GM18873 (cell line): ENCODE results near the gene REPS1.
"Not testable (repeated sequence)": the region's sequence is repeated elsewhere in the genome, so short reads cannot be mapped to it uniquely, and the experiment has no call there.

Experiments used
- ATAC-seq: cut with Tn5 transposase; IDR thresholded peaks from one replicate; pipeline ENCODE4 v1.9.1; 2021; ENCODE audit warnings: mild to moderate bottlenecking, moderate library complexity, moderate number of reproducible peaks; ENCODE audit not compliant: unreplicated experiment, low FRiP score

The REPS1 gene

DNA sequence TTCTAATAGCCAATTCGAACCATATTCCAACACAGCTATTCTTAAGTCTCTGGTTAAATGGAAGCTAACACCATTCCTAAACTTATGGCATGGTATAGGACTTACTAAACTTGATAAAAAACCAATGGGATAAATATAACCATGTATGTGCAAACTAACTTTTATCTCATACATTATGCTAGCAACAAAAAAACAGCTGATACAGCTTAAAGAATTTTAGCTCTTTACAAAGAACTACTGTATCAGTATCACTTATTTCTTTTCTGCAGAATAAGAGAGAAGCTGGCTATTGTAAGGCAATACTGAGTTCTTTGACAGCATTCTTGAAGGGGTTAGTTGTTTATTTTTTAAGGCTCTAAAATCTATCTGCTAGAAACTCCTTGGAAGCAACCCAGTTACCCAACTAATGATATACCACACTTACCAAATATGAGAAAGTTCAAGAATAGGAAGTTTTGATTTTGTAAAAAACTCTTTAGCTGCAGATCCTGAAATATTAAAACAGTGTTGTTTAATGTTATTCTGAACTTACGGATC is 44.9 kb downstream of the REPS1 start:
- ATAC-seq, result no peak

DNA sequence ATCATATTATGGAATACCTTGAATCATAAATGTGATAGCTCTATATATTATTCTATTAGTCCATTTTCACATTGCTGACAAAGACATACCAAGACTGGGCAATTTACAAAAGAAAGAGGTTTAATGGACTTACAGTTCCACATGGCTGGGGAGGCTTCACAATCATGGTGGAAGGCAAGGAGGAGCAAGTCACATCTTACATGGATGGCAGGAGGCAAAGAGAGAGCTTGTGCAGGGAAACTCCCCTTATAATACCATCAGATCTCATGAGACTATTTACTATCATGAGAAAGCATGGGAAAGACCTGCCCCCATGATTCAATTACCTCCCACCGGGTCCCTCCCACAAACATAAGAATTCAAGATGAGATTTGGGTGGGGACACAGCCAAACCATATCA is 51.2 kb downstream of the REPS1 start:
- not testable (repeated sequence) for ATAC-seq

DNA sequence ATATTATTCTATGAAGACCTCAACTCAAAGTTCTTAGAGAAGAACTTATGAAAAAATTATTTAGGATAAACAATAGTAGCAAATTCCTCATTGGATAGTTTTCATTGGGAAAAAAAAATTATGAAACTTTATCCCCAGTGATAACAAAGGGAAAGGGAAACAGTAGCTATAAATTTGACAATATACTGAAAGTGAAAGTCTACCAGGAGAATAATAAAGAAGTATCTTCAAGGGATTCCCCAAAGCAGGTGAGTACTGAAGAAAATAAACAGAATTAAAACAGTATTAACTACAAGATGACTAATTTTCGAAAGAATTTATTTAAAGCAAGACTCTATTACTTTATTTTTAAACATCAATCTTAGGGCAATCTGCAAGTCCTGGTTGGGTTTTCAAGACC is 56.4 kb downstream of the REPS1 start:
- ATAC-seq, result no peak

DNA sequence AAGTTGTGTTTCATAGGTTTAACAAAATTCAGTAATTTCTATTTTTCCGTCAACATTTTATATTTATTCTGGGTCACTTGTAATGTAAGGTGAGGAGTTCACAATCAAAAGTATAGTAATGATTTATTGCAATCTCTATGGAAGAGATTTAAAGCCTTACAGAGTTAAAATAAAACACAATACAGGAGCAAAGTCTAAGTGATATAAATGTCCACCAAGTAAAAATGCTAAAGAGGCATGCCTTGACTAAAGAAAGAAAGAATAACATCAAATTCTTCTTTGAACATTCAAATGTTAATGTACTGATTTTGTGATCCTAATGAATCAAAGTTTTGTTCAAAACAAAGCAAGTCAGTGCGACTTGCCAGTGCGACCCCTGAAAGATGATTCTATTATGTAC is 61.5 kb downstream of the REPS1 start:
- ATAC-seq, result no peak

DNA sequence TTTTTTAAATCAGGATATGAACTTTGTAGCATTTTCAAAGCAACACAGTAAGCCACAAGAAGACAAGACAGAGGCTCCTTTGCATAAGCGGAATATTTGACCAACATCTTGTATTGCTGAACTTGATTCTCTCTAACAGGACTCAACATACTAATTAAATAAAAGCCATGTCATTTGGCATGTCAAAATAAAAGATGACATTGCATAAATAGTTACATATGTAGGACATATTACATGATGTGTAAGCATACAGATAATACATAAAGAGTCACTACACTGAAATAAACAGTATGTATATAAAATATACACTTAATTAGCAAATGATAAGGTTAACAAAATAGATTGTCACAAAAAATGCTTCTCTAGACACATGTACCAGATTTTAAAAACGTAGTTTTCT is 62.2 kb downstream of the REPS1 start:
- no peak for ATAC-seq

DNA sequence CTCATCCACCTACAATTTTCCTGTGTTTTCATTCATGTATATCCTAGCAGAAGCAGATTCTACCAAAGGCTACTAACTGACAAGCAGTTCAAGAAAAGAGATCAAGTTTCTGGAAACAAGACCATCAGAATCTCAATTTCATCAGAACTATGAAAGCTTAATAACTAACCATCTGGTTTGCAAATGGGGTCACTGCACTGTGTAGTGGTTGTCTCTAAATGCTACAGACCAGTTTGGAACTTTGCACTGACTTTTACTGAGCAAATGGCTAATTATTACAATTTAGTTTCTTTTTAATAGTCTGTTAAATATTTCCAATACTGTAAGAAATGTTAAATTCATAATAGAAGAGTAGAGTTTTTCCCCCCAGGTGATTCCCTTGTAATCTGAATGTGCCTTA is 64.5 kb downstream of the REPS1 start:
- no peak for ATAC-seq

DNA sequence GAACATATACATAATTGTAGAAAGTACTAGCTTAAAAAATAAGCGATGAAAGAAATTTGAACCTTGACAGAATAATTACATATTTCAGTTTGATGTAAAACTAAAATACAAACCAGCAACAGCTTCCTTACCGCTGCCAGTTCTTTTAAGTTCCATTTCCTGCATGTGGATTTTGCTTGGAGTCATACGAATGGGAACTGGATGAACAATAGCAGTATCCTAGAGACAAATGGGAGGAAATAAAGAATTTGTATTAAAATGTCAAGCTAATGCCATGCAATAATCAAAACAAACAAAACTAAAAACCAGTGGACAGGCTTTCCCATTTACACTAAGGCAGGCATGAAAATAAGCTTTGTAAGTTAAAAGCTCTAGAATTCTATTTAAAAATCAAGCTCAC is 67.1 kb downstream of the REPS1 start:
- ATAC-seq, result no peak

DNA sequence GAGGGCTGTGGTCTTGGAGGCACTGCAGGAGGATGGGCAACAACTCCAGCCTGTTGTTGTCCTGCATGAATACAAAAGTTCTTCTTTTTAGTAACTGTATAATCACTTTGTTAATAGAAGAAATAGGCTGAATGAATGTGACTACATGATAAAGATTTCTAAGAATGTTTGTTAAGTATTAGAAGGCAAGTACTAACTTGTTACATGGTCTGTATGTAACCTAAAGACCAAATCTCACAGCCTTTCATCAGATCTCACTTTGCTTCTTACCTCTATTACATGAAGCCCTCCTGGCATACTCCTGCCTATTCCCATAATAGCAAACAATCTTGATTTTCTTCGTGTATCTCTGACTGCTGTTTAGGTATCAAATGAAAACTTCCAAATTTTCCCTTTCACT is 73.4 kb downstream of the REPS1 start:
- ATAC-seq, result no peak

DNA sequence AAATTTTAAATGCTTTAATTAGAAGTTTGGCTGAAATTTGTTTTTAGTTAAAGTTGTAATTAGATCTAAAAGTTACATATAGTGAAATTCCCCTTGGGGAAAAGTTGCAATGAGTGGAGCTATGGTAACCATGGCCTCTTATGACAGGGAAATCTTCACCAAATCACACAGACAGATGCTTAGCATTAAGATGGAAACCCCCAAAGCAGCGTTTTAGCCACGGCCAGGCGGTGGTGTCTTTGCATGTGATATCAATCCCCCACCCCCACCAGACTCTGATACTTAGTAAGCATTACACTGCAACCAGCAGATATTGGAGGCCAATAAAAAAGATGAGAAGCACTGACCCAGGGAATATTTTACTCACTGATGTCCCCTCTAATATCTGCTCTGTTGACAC is 75.7 kb downstream of the REPS1 start:
- ATAC-seq, result no peak

DNA sequence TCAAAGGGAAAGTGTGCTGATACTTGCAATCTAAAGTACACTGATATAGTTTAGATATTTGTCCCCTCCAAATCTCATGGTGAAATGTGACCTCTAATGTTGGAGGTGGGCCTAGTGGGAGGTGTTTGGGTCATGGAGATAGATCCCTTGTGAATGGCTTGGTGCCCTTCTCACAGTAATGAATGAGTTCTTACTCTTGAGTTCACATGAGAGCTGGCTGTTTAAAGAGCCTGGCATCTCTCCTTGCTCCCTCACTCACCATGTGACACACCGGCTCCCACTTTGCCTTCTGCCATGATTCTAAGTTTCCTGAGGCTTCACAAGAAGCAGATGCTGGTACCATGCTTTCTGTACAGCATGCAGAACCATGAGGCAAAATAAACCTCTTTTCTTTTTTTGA is 78.1 kb downstream of the REPS1 start:
- ATAC-seq, result no peak

DNA sequence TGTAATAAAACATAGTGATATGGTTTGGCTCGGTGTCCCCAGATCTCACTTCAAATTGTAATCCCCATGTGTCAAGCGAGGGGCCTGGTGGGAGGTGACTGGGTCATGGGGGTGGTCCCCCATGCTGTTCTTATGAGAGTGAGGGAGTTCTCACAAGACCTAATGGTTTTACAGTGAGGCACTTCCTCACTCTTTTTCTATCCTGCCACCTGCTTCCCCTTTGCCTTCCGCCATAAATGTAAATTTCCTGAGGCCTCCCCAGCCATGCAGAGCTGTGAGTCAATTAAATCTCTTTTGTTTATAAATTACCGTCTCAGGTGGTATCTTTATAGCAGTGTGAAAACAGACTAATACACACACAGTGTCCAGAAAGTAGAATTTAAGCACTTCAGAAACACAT is 78.5 kb downstream of the REPS1 start:
- no peak for ATAC-seq

DNA sequence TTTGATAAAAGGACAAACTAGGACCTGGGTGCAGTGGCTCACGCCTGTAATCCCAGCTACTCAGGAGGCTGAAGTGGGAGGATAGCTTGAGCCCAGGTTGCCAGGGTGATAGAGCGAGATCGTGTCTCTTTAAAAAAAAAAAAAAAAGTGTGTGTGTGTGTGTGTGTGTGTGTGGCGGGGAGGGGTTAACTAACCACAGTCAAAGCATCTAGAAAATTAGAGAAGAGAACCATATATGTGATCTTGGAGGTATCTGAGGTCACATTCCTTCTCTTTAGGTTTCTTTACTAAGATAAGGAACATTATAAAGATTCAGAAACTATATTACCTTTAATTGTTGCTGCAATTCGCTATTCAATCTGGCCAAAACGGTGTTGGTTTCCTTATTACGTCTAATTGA is 80.9 kb downstream of the REPS1 start:
- no peak for ATAC-seq

DNA sequence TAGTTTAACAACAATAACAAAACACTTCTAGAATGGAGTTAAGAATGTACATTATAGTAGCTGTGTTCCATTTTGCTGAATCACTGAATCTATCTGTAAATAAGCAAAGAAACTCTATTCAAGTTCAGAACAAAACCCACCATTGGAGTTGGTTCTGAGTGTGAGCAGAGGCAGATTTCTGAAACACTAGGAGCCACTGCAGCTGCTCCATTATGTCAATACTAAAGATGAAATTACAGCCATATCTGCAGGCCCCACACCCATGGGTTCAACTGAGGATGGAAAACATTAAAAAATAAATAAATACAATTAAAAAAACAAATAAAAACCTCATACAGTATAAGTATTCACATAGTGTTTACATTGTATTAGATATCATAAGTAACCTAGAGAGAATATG is 91.0 kb downstream of the REPS1 start:
- no peak for ATAC-seq

DNA sequence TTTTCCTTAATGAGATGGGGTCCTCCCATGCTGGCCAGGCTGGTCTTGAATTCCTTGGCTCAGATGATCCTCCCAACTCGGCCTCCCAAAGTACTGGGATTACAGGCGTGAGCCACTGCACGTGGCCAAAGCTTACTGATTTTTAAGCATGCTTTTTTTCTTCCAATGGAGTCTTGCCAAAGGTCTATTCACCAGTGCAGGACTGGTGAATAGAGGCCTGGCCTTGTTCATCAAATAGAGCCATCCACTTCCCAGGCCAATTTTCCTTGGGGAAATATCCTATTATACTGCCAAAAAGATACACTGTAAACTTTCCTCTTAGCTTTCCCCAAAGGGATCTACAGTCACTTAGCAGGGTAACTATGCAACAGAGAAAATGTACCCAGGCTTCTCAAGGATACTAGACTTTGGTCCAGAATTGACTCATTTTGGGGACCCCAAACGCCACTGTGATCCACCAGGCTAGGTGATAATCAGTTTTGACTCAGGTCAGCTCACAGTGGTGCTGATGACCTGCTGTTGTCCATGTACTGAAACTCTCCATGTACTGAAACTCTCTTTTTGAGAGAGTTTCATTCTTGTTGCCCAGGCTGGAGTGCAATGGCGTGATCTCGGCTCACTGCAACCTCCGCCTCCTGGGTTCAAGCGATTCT is 91.8 kb downstream of the REPS1 start:
- no peak for ATAC-seq

DNA sequence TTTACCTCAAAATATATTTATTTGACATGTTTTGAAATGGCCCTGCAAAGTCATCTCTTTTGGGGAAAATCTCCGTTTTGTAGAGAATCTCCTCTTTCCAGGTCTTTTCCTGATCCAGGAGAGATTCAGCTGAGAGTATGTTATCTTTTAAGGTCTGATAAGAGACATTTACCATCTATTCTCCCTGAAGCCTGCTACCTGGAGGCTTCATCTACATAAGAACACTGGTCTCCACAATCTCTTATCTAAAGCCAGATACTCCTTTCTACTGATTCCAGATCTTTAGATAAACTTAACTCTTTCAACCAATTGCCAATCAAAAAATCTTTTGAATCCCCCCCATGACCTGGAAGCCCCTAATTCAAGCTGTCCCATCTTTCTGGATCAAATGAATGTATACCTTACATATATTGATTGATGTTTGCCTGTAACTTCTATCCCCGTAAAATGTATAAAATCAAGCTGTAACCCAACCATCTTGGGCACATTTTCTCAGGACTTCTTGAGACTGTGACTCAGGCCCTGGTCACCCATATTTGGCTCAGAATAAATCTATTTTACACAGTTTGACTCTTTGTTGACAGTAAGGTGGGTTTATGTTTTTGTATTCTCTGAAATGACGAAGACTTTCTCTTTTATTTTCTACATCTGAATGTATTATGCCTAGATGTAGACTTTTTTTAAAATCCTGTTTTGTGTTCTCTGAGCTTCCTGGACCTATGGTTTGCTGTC is 96.6 kb downstream of the REPS1 start:
- ATAC-seq, result no peak

DNA sequence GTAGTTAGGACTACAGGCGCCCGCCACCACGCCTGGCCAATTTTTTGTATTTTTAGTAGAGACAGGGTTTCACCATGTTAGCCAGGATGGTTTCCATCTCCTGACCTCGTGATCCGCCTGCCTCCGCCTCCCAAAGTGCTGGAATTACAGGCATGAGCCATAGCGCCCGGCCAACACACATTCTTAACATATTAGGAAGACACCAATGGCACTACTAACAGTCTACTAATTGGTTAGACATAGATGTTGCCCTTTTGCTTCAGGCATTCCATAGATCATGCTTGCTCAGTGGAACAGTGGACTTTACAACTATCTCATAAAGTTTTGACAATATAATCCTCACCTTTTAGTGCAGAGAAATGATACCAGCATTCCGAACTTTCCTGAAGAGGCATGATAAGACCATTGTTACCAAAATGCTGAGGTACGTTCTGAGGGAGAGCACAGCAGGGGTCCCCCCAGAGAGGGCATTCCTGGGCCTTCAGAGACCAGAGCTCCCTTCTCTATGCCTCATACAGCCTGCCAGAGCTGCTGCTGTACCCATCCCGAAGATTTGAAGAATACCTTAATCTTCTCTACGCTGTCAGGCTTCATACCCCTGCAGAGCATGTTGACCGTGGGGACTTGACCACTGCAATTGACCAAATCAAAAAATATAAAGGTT is 102.8 kb downstream of the REPS1 start:
- no peak for ATAC-seq

DNA sequence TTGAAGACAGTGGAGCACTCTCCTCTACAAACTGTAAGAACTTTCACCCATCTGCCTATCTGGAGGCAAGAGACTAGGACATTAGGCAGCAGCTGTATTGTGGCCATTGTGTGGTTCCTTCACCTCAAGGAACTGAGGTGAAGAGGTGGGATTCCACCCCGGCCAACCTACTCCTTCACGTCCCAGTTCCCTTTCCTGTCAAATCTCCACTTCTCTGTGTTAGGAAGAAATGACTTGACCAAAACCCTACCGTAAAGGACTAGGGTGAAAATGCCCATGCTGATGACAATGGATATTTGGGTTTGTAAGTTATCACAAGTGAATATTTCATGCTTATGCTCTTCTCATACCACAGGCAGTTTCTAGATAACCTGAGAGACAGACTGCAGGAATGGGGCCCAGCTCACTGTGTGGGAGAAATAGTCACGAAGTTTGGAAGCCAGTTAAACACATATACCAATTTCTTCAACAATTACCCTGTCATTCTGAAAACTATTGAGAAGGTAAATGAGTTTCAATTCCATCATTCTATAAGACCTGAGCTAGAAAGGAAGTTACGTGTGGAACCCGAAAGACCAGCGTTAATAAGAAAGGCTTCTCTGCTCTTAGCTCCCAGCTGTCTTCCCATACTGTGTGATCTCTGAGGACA is 105.6 kb downstream of the REPS1 start:
- ATAC-seq, result peak; percentile 65

DNA sequence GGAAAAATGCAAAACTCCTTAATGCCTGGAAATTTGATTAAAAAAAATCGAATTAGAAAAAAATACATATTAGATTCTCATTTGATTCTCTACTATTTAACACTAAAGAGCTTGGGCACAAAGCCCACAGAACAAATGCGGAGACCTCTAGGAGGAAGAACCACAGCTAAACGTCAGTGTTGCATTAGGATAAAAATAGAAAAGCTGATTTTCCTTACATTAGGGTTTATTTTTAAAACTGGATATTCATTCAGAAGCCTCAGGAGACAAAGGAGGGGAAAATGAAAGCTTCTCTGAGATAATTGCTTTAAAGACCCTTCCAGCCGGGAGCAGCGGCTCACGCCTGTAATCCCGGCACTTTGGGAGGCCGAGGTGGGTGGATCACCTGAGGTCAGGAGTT is 114.9 kb downstream of the REPS1 start:
- no peak for ATAC-seq

DNA sequence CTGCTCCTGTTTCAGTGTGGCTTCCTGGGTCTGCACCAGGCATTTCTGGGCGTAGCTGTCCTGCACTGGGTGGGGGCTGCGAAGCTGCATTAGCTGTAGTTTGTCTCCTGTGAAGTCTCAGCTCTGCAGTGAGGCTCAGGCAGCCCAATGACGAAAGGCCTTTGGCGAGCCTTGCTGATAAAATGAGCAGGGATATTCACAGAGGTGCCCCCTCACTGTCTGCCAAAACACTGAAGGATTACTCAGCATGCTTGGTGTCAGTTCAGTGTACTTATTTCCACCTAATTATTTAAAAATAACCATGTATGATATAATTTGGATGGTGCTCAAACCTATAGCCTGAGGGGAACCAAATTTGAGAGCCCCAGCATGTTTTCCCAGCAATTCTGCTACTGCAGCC is 118.7 kb downstream of the REPS1 start:
- ATAC-seq, result no peak

DNA sequence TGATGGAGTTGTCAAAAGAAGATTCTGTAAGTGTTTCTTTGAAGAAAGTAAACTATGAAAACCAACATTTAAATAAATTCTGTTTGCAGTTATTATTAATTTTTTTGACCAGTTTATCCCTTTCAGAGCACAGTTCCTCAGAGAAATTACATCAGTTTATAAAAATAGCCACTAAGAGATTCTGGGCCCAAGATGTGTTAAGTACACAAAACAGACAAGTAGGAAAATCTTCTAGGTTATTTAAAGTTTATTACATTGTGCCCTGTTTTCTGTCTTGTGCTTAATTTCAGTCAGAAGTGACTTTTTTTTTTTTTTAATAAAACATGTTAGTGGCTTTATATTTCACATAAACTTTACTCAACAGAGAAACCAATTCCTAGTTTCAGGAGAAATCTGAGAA is 119.9 kb downstream of the REPS1 start:
- ATAC-seq, result no peak

DNA sequence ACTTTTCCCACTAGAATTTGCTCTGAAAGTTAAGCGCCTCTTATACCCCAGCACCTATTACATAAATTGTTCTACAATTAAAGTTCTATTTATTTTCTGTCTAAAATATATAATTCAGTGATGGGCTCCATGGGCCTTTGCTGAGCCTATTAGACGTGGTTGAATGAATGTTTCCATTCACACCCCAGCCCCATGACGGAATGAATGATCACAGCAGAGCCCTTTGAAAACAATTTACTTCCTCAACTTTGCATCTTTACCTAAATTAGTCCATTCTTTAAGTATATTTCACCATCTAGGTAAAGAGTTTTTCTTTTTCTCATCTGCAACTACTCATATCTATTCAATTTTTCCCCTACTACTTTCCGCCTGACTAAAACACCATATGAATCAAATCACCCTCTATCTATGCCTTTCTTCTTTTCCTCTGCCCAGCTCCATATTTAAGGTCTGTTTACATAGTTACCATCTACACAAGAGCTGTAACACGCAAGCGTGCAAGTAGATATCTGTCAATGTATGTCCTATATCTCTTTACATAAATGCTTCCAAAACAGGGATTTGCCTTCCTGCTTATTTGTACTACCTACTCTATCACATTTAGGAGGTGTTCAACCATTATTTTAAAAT is 122.5 kb downstream of the REPS1 start:
- no peak for ATAC-seq
